GM23248 (cell line): ENCODE measurements around the gene SRD5A3. TPM values are rescaled to one million over a fixed set of nuclear protein-coding genes. Genes with fewer than 3 reads are reported as not detected.

Source experiments
- DNase-seq: peaks from one replicate; pipeline ENCODE4 v3.0.0-alpha.2; 2015
- H2AFZ ChIP-seq: fragments of 200-600 bp; sonication (generic); 2 replicates; pipeline ENCODE4 v1.6.1; 2016; ENCODE audit warnings: antibody characterized with exemption
- H3F3A ChIP-seq: fragments of 200-600 bp; sonication (generic); 2 replicates; pipeline ENCODE4 v1.6.1; 2016; ENCODE audit warnings: mild to moderate bottlenecking, antibody characterized with exemption, mixed run types; ENCODE audit not compliant: insufficient read depth
- H3K27ac ChIP-seq: fragments of 200-600 bp; sonication (generic); 2 replicates; pipeline ENCODE4 v1.5.1; 2016; ENCODE audit warnings: mild to moderate bottlenecking
- H3K27me3 ChIP-seq: fragments of 200-600 bp; sonication (generic); replicated peaks from 2 replicates; pipeline ENCODE4 v1.6.1; 2016; ENCODE audit warnings: mild to moderate bottlenecking; ENCODE audit not compliant: insufficient read depth
- H3K36me3 ChIP-seq: fragments of 200-600 bp; sonication (generic); 2 replicates; pipeline ENCODE4 v1.6.1; 2016; ENCODE audit warnings: low read depth, mild to moderate bottlenecking
- H3K4me1 ChIP-seq: fragments of 200-600 bp; sonication (generic); 2 replicates; pipeline ENCODE4 v1.6.1; 2016; ENCODE audit warnings: mild to moderate bottlenecking; ENCODE audit not compliant: insufficient read depth
- H3K4me2 ChIP-seq: fragments of 200-600 bp; sonication (generic); one replicate; pipeline ENCODE4 v1.6.1; 2016; ENCODE audit warnings: mild to moderate bottlenecking; ENCODE audit not compliant: unreplicated experiment
- H3K4me3 ChIP-seq: fragments of 200-600 bp; sonication (generic); 2 replicates; pipeline ENCODE4 v1.5.1; 2016; ENCODE audit warnings: mild to moderate bottlenecking
- H3K79me2 ChIP-seq: fragments of 200-600 bp; sonication (generic); 2 replicates; pipeline ENCODE4 v1.6.1; 2016; ENCODE audit warnings: mild to moderate bottlenecking; ENCODE audit not compliant: insufficient read depth
- H3K9ac ChIP-seq: fragments of 200-600 bp; sonication (generic); 2 replicates; pipeline ENCODE4 v1.6.1; 2016; ENCODE audit warnings: mild to moderate bottlenecking
- H3K9me2 ChIP-seq: fragments of 200-600 bp; sonication (generic); 2 replicates; pipeline ENCODE4 v1.6.1; 2016; ENCODE audit warnings: mixed run types, mild to moderate bottlenecking, moderate library complexity; ENCODE audit not compliant: insufficient read depth
- H3K9me3 ChIP-seq: fragments of 200-600 bp; sonication (generic); one replicate; pipeline ENCODE4 v1.6.1; 2017; ENCODE audit warnings: low read depth
- H4K20me1 ChIP-seq: fragments of 200-600 bp; sonication (generic); 2 replicates; pipeline ENCODE4 v1.6.0; 2016; ENCODE audit not compliant: insufficient read depth
- EZH2 ChIP-seq: fragments of 200-600 bp; sonication (generic); IDR thresholded peaks from 2 replicates; pipeline ENCODE4 v1.6.1; 2018; ENCODE audit warnings: antibody characterized with exemption, mild to moderate bottlenecking; ENCODE audit not compliant: insufficient read depth, poor library complexity, severe bottlenecking
- EZH2phosphoT487 ChIP-seq: fragments of 200-600 bp; sonication (generic); IDR thresholded peaks from 2 replicates; pipeline ENCODE4 v1.6.1; 2018; ENCODE audit warnings: antibody characterized with exemption, moderate library complexity, mild to moderate bottlenecking, low read depth; ENCODE audit not compliant: insufficient read depth
- whole genome bisulfite sequencing, 2 experiments: methylation state at CpG; one replicate each; pipeline ENCODE4 v1.1.6; 2015 to 2017; ENCODE audit warnings: low lambda C conversion rate in 2 of 2, low coverage in 1 of 2; ENCODE audit errors: missing lambda C conversion rate in 2 of 2; 5-methylcytosine and 5-hydroxymethylcytosine counted together
- in situ Hi-C: fragments of 300-500 bp; cut with MboI; formaldehyde crosslinking; loops from 2 replicates; pipeline ENCODE4 v1.15.0; 2020
- polyA plus RNA-seq: library from polyadenylated mRNA; unstranded; fragments of >200 nt; fragmentation: Nextera tagmentation; extraction: Ambion mirVana; gene quantifications from 2 replicates; pipeline ENCODE4 v1.2.1, GENCODE V29; 2016
- total RNA-seq: library from RNA; depleted of rRNA; stranded (reverse); fragments of >200 nt; shearing (Covaris generic); gene quantifications from 2 replicates; pipeline ENCODE4 v1.2.3, GENCODE V29; 2014

SRD5A3 gene
- total and polyA plus RNA-seq, 2 experiments from 2014 or later: 20.6 to 54.2 TPM

DNA sequence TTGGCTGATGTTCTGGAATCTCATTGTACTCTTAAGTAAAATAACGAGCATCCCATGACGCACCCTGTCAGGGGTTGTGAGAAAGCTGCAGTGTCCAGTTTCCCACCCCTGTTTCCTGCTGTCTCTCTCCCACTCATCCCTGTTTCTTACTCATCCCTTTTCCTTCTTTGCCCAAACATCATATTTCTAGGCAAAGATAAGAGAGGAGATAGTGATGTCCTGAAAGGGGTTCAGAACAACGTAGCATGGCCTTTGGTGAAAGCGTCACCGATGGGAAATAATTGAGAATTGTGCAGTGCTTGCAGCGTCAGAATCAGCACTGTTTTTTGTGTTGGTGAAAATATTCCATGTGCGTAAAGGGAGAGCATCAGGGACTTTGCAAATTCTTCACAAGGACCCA lies 26.2 kb downstream of the SRD5A3 start:
- TF ChIP-seq EZH2: no peak
- no peak for TF ChIP-seq EZH2phosphoT487
- WGBS, 2 experiments: 95 to 97% methylated on average over 7 of the region's 7 CpGs
- Histone ChIP-seq H3K9ac (no peak overlapping the region), H3K9me2 (no peaks in the 10 kb centered on the region), H3K4me3 (no peak overlapping the region), H4K20me1 (no peaks in the 10 kb centered on the region), H3K9me3 (no peaks in the 10 kb centered on the region), H2AFZ (no peak overlapping the region), H3K27ac (no peak overlapping the region), H3K4me1 (no peaks in the 10 kb centered on the region), H3K4me2 (no peak overlapping the region), H3K36me3 (peaks cover 5% of the 10 kb centered on the region), H3F3A (no peaks in the 10 kb centered on the region), H3K27me3 (no peaks in the 10 kb centered on the region), H3K79me2 (no peaks in the 10 kb centered on the region)
- in situ Hi-C loops: no loop called here
- DNase-seq: peak; percentile 23

DNA sequence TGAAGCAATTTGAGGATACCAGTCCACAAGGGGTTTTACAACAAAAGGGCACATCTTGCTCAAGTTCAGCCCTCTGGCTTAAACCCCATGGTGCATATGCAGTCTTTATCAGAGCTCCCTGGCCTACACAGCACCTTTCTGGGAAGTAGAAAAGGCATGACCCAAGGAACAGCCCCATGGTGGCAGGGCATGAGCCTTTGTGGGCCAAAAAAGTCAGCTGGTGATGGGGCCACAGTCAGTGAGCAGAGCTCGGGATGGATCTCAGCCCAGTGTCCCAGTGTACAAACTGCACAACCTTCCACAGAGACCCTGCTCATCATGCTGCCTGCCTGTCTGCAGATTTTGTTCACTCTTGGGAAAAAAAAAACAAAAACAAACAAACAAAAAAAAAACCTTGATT lies 27.4 kb downstream of the SRD5A3 start:
- H3K79me2 ChIP-seq: no peaks in the 10 kb centered on the region
- no peaks in the 10 kb centered on the region for H3K27me3 ChIP-seq
- 93 to 96% methylated on average over 1 of the region's 1 CpG for WGBS, 2 experiments
- DNase-seq: no peak
- no peak overlapping the region for H3K4me2 ChIP-seq
- no peak overlapping the region for H2AFZ ChIP-seq
- in situ Hi-C loops: no loop called here
- H3K36me3 ChIP-seq: peaks cover 5% of the 10 kb centered on the region
- no peak overlapping the region for H3K27ac ChIP-seq
- H3K9me3 ChIP-seq: no peaks in the 10 kb centered on the region
- H3K9ac ChIP-seq: no peak overlapping the region
- TF ChIP-seq EZH2phosphoT487: no peak
- TF ChIP-seq EZH2: no peak
- H3K9me2 ChIP-seq: no peaks in the 10 kb centered on the region
- H3F3A ChIP-seq: no peaks in the 10 kb centered on the region
- no peaks in the 10 kb centered on the region for H4K20me1 ChIP-seq
- no peaks in the 10 kb centered on the region for H3K4me1 ChIP-seq
- H3K4me3 ChIP-seq: no peak overlapping the region

DNA sequence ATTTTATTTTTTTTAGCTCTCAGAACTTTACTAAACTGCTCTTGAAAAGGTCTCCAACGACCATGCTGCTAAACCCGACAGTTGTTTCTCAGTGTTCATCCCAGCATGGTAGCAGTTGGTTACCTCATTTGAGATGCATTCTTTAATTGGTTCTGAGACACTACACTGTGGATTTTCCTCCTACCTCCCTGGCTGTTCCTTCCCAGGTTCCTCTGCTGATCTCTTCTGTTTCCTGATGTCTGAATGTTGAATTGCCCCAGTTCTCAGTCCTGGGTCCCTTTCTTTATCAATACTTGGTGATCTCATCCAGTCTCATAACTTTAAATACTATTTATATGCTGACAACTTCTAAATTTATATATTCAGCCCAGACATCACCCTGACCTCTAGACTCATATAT lies 30.7 kb downstream of the SRD5A3 start:
- no peaks in the 10 kb centered on the region for H3K9me2 ChIP-seq
- H3K27ac ChIP-seq: no peak overlapping the region
- H3K4me3 ChIP-seq: no peak overlapping the region
- no peaks in the 10 kb centered on the region for H3F3A ChIP-seq
- DNase-seq: no peak
- no peaks in the 10 kb centered on the region for H3K9me3 ChIP-seq
- H4K20me1 ChIP-seq: no peaks in the 10 kb centered on the region
- H3K79me2 ChIP-seq: no peaks in the 10 kb centered on the region
- in situ Hi-C loops: no loop called here
- H3K36me3 ChIP-seq: no peaks in the 10 kb centered on the region
- TF ChIP-seq EZH2: no peak
- TF ChIP-seq EZH2phosphoT487: no peak
- H3K27me3 ChIP-seq: no peaks in the 10 kb centered on the region
- no peak overlapping the region for H2AFZ ChIP-seq
- H3K9ac ChIP-seq: no peak overlapping the region
- no peaks in the 10 kb centered on the region for H3K4me1 ChIP-seq
- no peak overlapping the region for H3K4me2 ChIP-seq
- 90 to 93% methylated on average over 2 of the region's 2 CpGs for WGBS, 2 experiments

DNA sequence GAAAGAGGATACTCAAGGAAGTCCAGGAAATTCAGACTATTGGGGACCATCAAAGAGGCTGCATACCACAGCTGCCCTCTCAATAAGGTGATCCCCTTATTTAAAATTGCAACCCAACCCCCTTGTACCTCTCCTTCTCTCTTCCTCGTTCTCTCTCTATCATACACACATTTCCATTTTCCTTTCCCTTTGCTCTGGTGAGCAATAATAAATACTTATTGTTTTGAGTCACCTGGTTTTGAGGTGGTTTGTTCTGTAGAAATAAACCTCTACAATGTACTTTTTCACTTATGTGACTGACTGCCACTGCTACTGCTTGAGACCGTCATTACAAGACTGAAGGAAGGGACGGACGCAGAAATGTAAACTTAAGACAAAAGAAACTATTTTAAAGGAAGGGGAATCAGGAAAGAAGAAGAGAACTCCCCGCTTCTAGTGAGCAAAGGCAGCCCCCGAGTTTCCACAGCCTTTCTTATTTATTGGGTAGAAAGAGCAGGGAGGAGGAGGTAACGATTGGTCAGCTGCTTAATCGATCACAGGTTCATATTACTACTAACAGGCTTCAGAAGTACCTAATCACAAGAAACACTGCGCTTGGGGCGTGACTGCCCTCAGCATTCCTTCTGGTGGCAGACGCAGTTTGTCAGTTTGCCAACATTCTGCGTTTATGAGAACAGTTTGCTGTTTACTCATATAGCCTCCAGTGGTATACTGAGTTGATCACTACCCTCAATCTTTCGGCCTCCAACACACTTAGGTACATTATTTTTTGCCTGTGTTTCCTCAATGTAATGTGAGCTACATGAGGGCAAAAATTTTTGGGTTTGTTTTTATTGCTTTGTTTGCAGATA lies 32.8 kb downstream of the SRD5A3 start:
- Histone ChIP-seq H3K27ac (no peak overlapping the region), H4K20me1 (no peaks in the 10 kb centered on the region), H3K4me3 (no peak overlapping the region), H3K4me2 (no peak overlapping the region), H3K4me1 (no peaks in the 10 kb centered on the region), H3K9ac (no peak overlapping the region), H3K79me2 (no peaks in the 10 kb centered on the region), H3F3A (no peaks in the 10 kb centered on the region), H3K9me3 (no peaks in the 10 kb centered on the region), H3K27me3 (no peaks in the 10 kb centered on the region), H3K9me2 (no peaks in the 10 kb centered on the region), H2AFZ (no peak overlapping the region), H3K36me3 (no peaks in the 10 kb centered on the region)
- in situ Hi-C loops: no loop called here
- TF ChIP-seq EZH2: no peak
- TF ChIP-seq EZH2phosphoT487: no peak
- WGBS, 2 experiments: 85% methylated on average over 13 of the region's 13 CpGs
- DNase-seq: no peak
